ENCODE results near the gene LMNB1.
A peak's percentile ranks its signal among the peaks of the same experiment; 100 is the strongest.

The LMNB1 gene

GRCh38 chr5:126746290-126746689 is 30.6 kb upstream of the LMNB1 start:
- H3K36me3 ChIP-seq (ENCODE audit: control insufficient read depth in 2 of 2, insufficient read depth in 1 of 2, low read length in 2 of 2) = no peaks in the 10 kb centered on the region
- H3K9me3 ChIP-seq (ENCODE audit: control insufficient read depth, insufficient read depth, low read depth, low read length) = no peaks in the 10 kb centered on the region
- H3K4me1 ChIP-seq (ENCODE audit: control insufficient read depth, insufficient read depth, low read length) = peaks cover 19% of the 10 kb centered on the region
- H3K4me3 ChIP-seq (ENCODE audit: low read depth, low read length) = no peak overlapping the region
- H3K27ac ChIP-seq (ENCODE audit: extremely low read depth, low read depth, low read length) = no peak overlapping the region
- TF ChIP-seq ZEB2 (tag by site-specific recombination; IDR thresholded peaks at IDR 0.05) = no peak
- no peak for TF ChIP-seq AEBP2 (tag by site-specific recombination; IDR thresholded peaks at IDR 0.05; ENCODE audit: borderline replicate concordance)
- peak; percentile 67 for TF ChIP-seq EGR2 (tag by site-specific recombination; IDR thresholded peaks at IDR 0.05; ENCODE audit: low read depth)
- no peak for TF ChIP-seq ZNF785 (tag by site-specific recombination; IDR thresholded peaks at IDR 0.05)
- TF ChIP-seq ZFHX2 (tag by site-specific recombination; conservative IDR thresholded peaks at IDR 0.05) = peak; percentile 60
- TF ChIP-seq ZFP41 (tag by site-specific recombination; IDR thresholded peaks at IDR 0.05; ENCODE audit: borderline replicate concordance) = no peak
- no peak for TF ChIP-seq ZNF473 (tag by site-specific recombination; IDR thresholded peaks at IDR 0.05)
- POLR2A ChIA-PET = interaction anchor here (4.1 kb wide), 1 partner anchor 31 kb away, joined by 42 read pairs; the partner anchor contains the start of gene LMNB1
- CTCF ChIA-PET = no interaction called here

GRCh38 chr5:126752081-126752785 is 24.7 kb upstream of the LMNB1 start:
- Histone ChIP-seq H3K36me3 (ENCODE audit: control insufficient read depth in 2 of 2, insufficient read depth in 1 of 2, low read length in 2 of 2) (no peaks in the 10 kb centered on the region), H3K4me3 (ENCODE audit: low read depth, low read length) (no peak overlapping the region), H3K4me1 (ENCODE audit: control insufficient read depth, insufficient read depth, low read length) (peaks cover 5% of the 10 kb centered on the region), H3K9me3 (ENCODE audit: control insufficient read depth, insufficient read depth, low read depth, low read length) (no peaks in the 10 kb centered on the region), H3K27ac (ENCODE audit: extremely low read depth, low read depth, low read length) (no peak overlapping the region)
- ChIA-PET POLR2A (interaction anchor here (0.5 kb wide), 1 partner anchor 14 kb away, joined by 3 read pairs; no protein-coding TSS in a partner anchor), CTCF (interaction anchor here (1.0 kb wide), 1 partner anchor 76 kb away, joined by 4 read pairs; no protein-coding TSS in a partner anchor)
- TF ChIP-seq ZNF488 (tag by site-specific recombination; IDR thresholded peaks at IDR 0.05) (no peak), ZNF146 (tag by site-specific recombination; IDR thresholded peaks at IDR 0.05) (peak; percentile 96), HOXC10 (CRISPR knock-in tag; IDR thresholded peaks at IDR 0.05) (no peak), ZNF155 (tag by site-specific recombination; IDR thresholded peaks at IDR 0.05) (no peak), ZBTB1 (tag by site-specific recombination; IDR thresholded peaks at IDR 0.05) (no peak), SALL2 (tag by site-specific recombination; IDR thresholded peaks at IDR 0.05; ENCODE audit: borderline replicate concordance) (no peak), ZNF280C (tag by site-specific recombination; IDR thresholded peaks at IDR 0.05) (no peak), ZNF777 (tag by site-specific recombination; IDR thresholded peaks at IDR 0.05; ENCODE audit: borderline replicate concordance) (no peak), ZNF214 (tag by site-specific recombination; IDR thresholded peaks at IDR 0.05; ENCODE audit: borderline replicate concordance) (no peak), ZNF37A (tag by site-specific recombination; IDR thresholded peaks at IDR 0.05) (no peak), ZNF580 (tag by site-specific recombination; IDR thresholded peaks at IDR 0.05) (peak; percentile 71), ZSCAN16 (tag by site-specific recombination; IDR thresholded peaks at IDR 0.05) (no peak)
